IMR-90 (cell line): ENCODE results near the gene MTMR4. TPM values are rescaled to one million over a fixed set of nuclear protein-coding genes. Genes with fewer than 3 reads are reported as not detected.

ENCODE experiments used
- ATAC-seq: fragments of 200-7000 bp; cut with Tn5 transposase; 2 replicates; pipeline ENCODE4 v1.9.1; 2020; ENCODE audit warnings: low read depth, mild to moderate bottlenecking, moderate library complexity
- BruUV-seq: library from RNA; stranded (reverse); fragments of 400-500 nt; replicated peaks from 2 replicates; lab custom pipeline; 2021; lab: Mats Ljungman, UMichigan
- CTCF ChIA-PET: fragments of 300-600 bp; formaldehyde crosslinking; extraction: SDS; loops from one replicate; lab custom pipeline; 2021; ENCODE audit warnings: antibody characterized with exemption; lab: Yijun Ruan, JAX
- POLR2A ChIA-PET: fragments of 300-600 bp; sonication (Branson Sonifier 250); formaldehyde crosslinking; loops from one replicate; lab custom pipeline; 2022; ENCODE audit warnings: antibody characterized with exemption; ENCODE audit not compliant: unreplicated experiment; lab: Charles Lee
- DNase-seq: peaks from one replicate; pipeline ENCODE4 v3.0.0; 2013
- H2AFZ ChIP-seq: replicated peaks from 2 replicates; pipeline ENCODE3; 2013; ENCODE audit warnings: low read length, mild to moderate bottlenecking; ENCODE audit not compliant: poor library complexity
- H2AK5ac ChIP-seq: 2 replicates; pipeline ENCODE4 v1.6.1; 2013; ENCODE audit warnings: low read depth, low read length, inconsistent platforms
- H2AK9ac ChIP-seq: replicated peaks from 2 replicates; pipeline ENCODE3; 2013; ENCODE audit warnings: mild to moderate bottlenecking, low read depth, low read length, moderate library complexity; ENCODE audit not compliant: poor library complexity
- H2BK120ac ChIP-seq: 2 replicates; pipeline ENCODE4 v1.6.1; 2013; ENCODE audit warnings: low read depth, low read length, inconsistent platforms
- H2BK15ac ChIP-seq: 3 replicates; pipeline ENCODE4 v1.6.1; 2013; ENCODE audit warnings: low read depth, low read length, inconsistent platforms
- H2BK20ac ChIP-seq: 2 replicates; pipeline ENCODE4 v1.6.1; 2013; ENCODE audit warnings: low read depth, mild to moderate bottlenecking, inconsistent platforms, low read length, moderate library complexity
- H2BK5ac ChIP-seq: 2 replicates; pipeline ENCODE4 v1.6.1; 2013; ENCODE audit warnings: mild to moderate bottlenecking, low read depth, low read length, inconsistent platforms; ENCODE audit not compliant: poor library complexity, severe bottlenecking
- H3K14ac ChIP-seq: replicated peaks from 2 replicates; pipeline ENCODE4 v1.6.1; 2013; ENCODE audit warnings: low read depth, low read length, inconsistent platforms
- H3K18ac ChIP-seq: 2 replicates; pipeline ENCODE4 v1.6.1; 2013; ENCODE audit warnings: low read depth, low read length, control low read depth
- H3K23ac ChIP-seq: 2 replicates; pipeline ENCODE4 v1.6.1; 2013; ENCODE audit warnings: low read depth, low read length, inconsistent platforms
- H3K27ac ChIP-seq: 2 replicates; pipeline ENCODE4 v1.5.1; 2013; ENCODE audit warnings: mild to moderate bottlenecking, control low read depth, low read length; ENCODE audit not compliant: insufficient read depth
- H3K27me3 ChIP-seq: 2 replicates; pipeline ENCODE4 v1.6.1; 2013; ENCODE audit warnings: low read length; ENCODE audit not compliant: control insufficient read depth, insufficient read depth
- H3K36me3 ChIP-seq: 2 replicates; pipeline ENCODE4 v1.6.1; 2013; ENCODE audit warnings: low read length, mixed read lengths; ENCODE audit not compliant: control insufficient read depth, insufficient read depth
- H3K4ac ChIP-seq: 2 replicates; pipeline ENCODE4 v1.6.1; 2013; ENCODE audit warnings: low read depth, low read length, inconsistent platforms
- H3K4me1 ChIP-seq: 2 replicates; pipeline ENCODE4 v1.6.1; 2013; ENCODE audit warnings: low read length, mixed read lengths; ENCODE audit not compliant: control insufficient read depth, insufficient read depth
- H3K4me2 ChIP-seq: 2 replicates; pipeline ENCODE4 v1.6.1; 2013; ENCODE audit warnings: low read depth, mild to moderate bottlenecking, control low read depth, low read length, moderate library complexity
- H3K4me3 ChIP-seq: 2 replicates; pipeline ENCODE4 v1.5.1; 2013; ENCODE audit warnings: low read depth, mild to moderate bottlenecking, control low read depth, low read length, moderate library complexity; ENCODE audit not compliant: insufficient read depth
- H3K56ac ChIP-seq: 2 replicates; pipeline ENCODE4 v1.6.1; 2013; ENCODE audit warnings: low read length, inconsistent platforms; ENCODE audit not compliant: insufficient read depth; ENCODE audit errors: extremely low read depth
- H3K79me1 ChIP-seq, 2 experiments: 2 replicates each; pipeline ENCODE4 v1.6.1; 2013; ENCODE audit warnings: low read length in 2 of 2, inconsistent platforms in 1 of 2, low read depth in 1 of 2
- H3K9ac ChIP-seq: 2 replicates; pipeline ENCODE4 v1.6.1; 2013; ENCODE audit warnings: low read depth, low read length, control low read depth
- H3K9me1 ChIP-seq: 2 replicates; pipeline ENCODE4 v1.6.1; 2013; ENCODE audit warnings: low read length, inconsistent platforms; ENCODE audit not compliant: insufficient read depth
- H3K9me3 ChIP-seq: 2 replicates; pipeline ENCODE4 v1.6.1; 2013; ENCODE audit warnings: low read length; ENCODE audit not compliant: control insufficient read depth, insufficient read depth
- H4K20me1 ChIP-seq: 2 replicates; pipeline ENCODE4 v1.6.1; 2013; ENCODE audit warnings: low read length, inconsistent platforms; ENCODE audit not compliant: insufficient read depth
- H4K5ac ChIP-seq: 2 replicates; pipeline ENCODE4 v1.6.1; 2013; ENCODE audit warnings: mild to moderate bottlenecking, low read depth, low read length, control low read depth
- H4K8ac ChIP-seq, 2 experiments: 2 replicates each; pipeline ENCODE4 v1.6.1; 2013; ENCODE audit warnings: low read depth in 2 of 2, low read length in 2 of 2, control low read depth in 1 of 2, inconsistent platforms in 1 of 2
- H4K91ac ChIP-seq: 2 replicates; pipeline ENCODE4 v1.6.1; 2013; ENCODE audit warnings: low read depth, low read length, inconsistent platforms; ENCODE audit not compliant: insufficient read depth
- BHLHE40 ChIP-seq: fragments of 150-350 bp; IDR thresholded peaks from 2 replicates; pipeline ENCODE4 v1.6.1; 2016; ENCODE audit warnings: mild to moderate bottlenecking, low read depth, low read length
- CHD1 ChIP-seq: IDR thresholded peaks from 2 replicates; pipeline ENCODE4 v1.6.1; 2012; ENCODE audit warnings: low read depth, low read length, improper control_type of control experiment
- CTCF ChIP-seq: conservative IDR thresholded peaks from 2 replicates; pipeline ENCODE4 v1.5.1; 2012; ENCODE audit warnings: mild to moderate bottlenecking, low read depth, low read length, improper control_type of control experiment
- ELK1 ChIP-seq: fragments of 150-350 bp; IDR thresholded peaks from 2 replicates; pipeline ENCODE4 v1.6.1; 2016; ENCODE audit warnings: low read depth, mild to moderate bottlenecking, low read length, moderate library complexity, borderline replicate concordance
- MAZ ChIP-seq: IDR thresholded peaks from 2 replicates; pipeline ENCODE4 v1.6.1; 2012; ENCODE audit warnings: low read depth, mild to moderate bottlenecking, low read length, improper control_type of control experiment, moderate library complexity, borderline replicate concordance
- POLR2A ChIP-seq: IDR thresholded peaks from 2 replicates; pipeline ENCODE4 v1.6.1; 2012; ENCODE audit warnings: mild to moderate bottlenecking, low read depth, low read length
- RCOR1 ChIP-seq: IDR thresholded peaks from 2 replicates; pipeline ENCODE4 v1.6.1; 2012; ENCODE audit warnings: mild to moderate bottlenecking, low read length, improper control_type of control experiment; ENCODE audit not compliant: insufficient replicate concordance
- SMC3 ChIP-seq: fragments of 150-350 bp; IDR thresholded peaks from 2 replicates; pipeline ENCODE4 v1.6.1; 2016; ENCODE audit warnings: low read depth, mild to moderate bottlenecking, antibody characterized with exemption, low read length, moderate library complexity
- USF2 ChIP-seq: fragments of 150-350 bp; IDR thresholded peaks from 2 replicates; pipeline ENCODE4 v1.6.1; 2017; ENCODE audit warnings: mild to moderate bottlenecking, antibody characterized with exemption, low read length, low read depth
- whole genome bisulfite sequencing, 2 experiments: methylation state at CpG; one replicate each; pipeline versions ENCODE4 v1.1.5 to v1.1.7; 2013; ENCODE audit warnings: missing lambda C conversion rate in 2 of 2; ENCODE audit not compliant: insufficient read length in 1 of 2; ENCODE audit errors: extremely low coverage in 2 of 2; 5-methylcytosine and 5-hydroxymethylcytosine counted together
- dilution Hi-C: fragments of 300-500 bp; cut with HindIII; formaldehyde crosslinking; loops from one replicate; pipeline ENCODE4 v1.14.3; 2018; ENCODE audit warnings: low sequenced_read_pairs; ENCODE audit not compliant: unreplicated experiment
- in situ Hi-C: fragments of 300-500 bp; cut with MboI; formaldehyde crosslinking; loops from 3 replicates; pipeline ENCODE4 v1.14.3; 2019; ENCODE audit warnings: low sequenced_read_pairs, inconsistent platforms, mixed read lengths
- intact Hi-C: fragments of 100-400 bp; cut with micrococcal nuclease; formaldehyde crosslinking; loops from 2 replicates; pipeline ENCODE4 v1.10.0; 2022
- polyA plus RNA-seq, 3 experiments: library from polyadenylated mRNA; depleted of rRNA; stranded (reverse); fragments of >200 nt; gene quantifications; 2 replicates each; pipeline ENCODE4 v1.2.3, GENCODE V29; 2012; ENCODE audit warnings: low replicate concordance in 1 of 3
- total RNA-seq: library from RNA; depleted of rRNA; stranded (reverse); fragments of >200 nt; gene quantifications from 2 replicates; pipeline ENCODE4 v1.2.3, GENCODE V29; 2012

The MTMR4 gene
- total and polyA plus RNA-seq, 2 of the 4 experiments (the other 2 are of a cell fraction), result 13.2 to 42.5 TPM

GRCh38 chr17:58527306-58527705 lies 12.9 kb upstream of the MTMR4 start:
- Histone ChIP-seq H2BK120ac (no peak overlapping the region), H3K79me1 (no peaks in the 10 kb centered on the region; a peak in 1 of 4 replicates), H4K8ac (no peak overlapping the region), H4K20me1 (no peaks in the 10 kb centered on the region), H3K18ac (no peak overlapping the region), H3K9me3 (no peaks in the 10 kb centered on the region), H3K27ac (no peak overlapping the region), H3K4me3 (no peak overlapping the region), H2BK5ac (no peak overlapping the region), H3K23ac (no peak overlapping the region), H3K9ac (no peak overlapping the region), H4K5ac (peak overlapping the region; percentile 19; the same call in 1 of the 2 replicates), H3K27me3 (no peaks in the 10 kb centered on the region; the same call in 1 of the 2 replicates), H3K4ac (peak overlapping the region; percentile 25; the same call in 1 of the 2 replicates), H2AK5ac (0 out of 2 replicates have a peak overlapping the region, but pooled peaks have one; percentile 43), H3K4me2 (no peak overlapping the region), H3K9me1 (peaks cover 16% of the 10 kb centered on the region), H3K4me1 (peaks cover 18% of the 10 kb centered on the region), H3K36me3 (no peaks in the 10 kb centered on the region), H2AK9ac (no peak overlapping the region), H4K91ac (no peak overlapping the region), H3K56ac (no peak overlapping the region), H2BK20ac (0 out of 2 replicates have a peak overlapping the region, but pooled peaks have one; percentile 14), H2BK15ac (no peak overlapping the region), H2AFZ (no peak overlapping the region), H3K14ac (no peak overlapping the region)
- ChIA-PET POLR2A (no interaction called here), CTCF (interaction anchor here (1.5 kb wide), 1 partner anchor 8 kb away, joined by 3 read pairs; no protein-coding TSS in a partner anchor)
- no CpG with 5 or more reads among the region's 2 CpGs for WGBS, 2 experiments
- no peak for TF ChIP-seq POLR2A
- no peak for TF ChIP-seq CTCF
- TF ChIP-seq RCOR1, result no peak
- no peak for TF ChIP-seq BHLHE40
- no peak for TF ChIP-seq USF2
- TF ChIP-seq SMC3, result no peak
- no peak for TF ChIP-seq MAZ
- TF ChIP-seq CHD1, result no peak
- TF ChIP-seq ELK1, result no peak
- ATAC-seq (no peak), DNase-seq (no peak)
- no TSS peak for BruUV-seq
- intact Hi-C loops, result no loop called here
- in situ Hi-C loops, result no loop called here
- dilution Hi-C loops, result no loop called here
